Common myeloid progenitor, CD34-positive (primary cell): ENCODE results near the gene LGALS3.

ENCODE experiments used
- CTCF ChIA-PET: fragments of 350-600 bp; sonication (Branson Sonifier 250); formaldehyde crosslinking; loops from one replicate; lab custom pipeline; 2021; ENCODE audit warnings: antibody characterized with exemption; lab: Charles Lee
- POLR2A ChIA-PET: fragments of 350-600 bp; sonication (Branson Sonifier 250); formaldehyde crosslinking; loops from one replicate; lab custom pipeline; 2021; ENCODE audit warnings: antibody characterized with exemption; lab: Charles Lee
- DNase-seq, 3 donors: peaks; one replicate each; pipeline versions ENCODE4 v3.0.0 to v3.0.0-alpha.2; 2013
- H3K27ac ChIP-seq, 2 experiments: 1 replicate in 1 of 2; 2 replicates in 1 of 2; pipeline ENCODE4 v1.7.0; 2013; ENCODE audit warnings: inconsistent platforms in 2 of 2, low read length in 2 of 2, mild to moderate bottlenecking in 2 of 2, low read depth in 1 of 2, moderate library complexity in 1 of 2; ENCODE audit not compliant: severe bottlenecking in 2 of 2, insufficient read depth in 1 of 2, poor library complexity in 1 of 2
- H3K27me3 ChIP-seq, 5 experiments: replicated peaks in 2 of 5; 1 replicate in 3 of 5; 2 replicates in 2 of 5; pipeline versions ENCODE4 v1.6.1 to v1.7.0; 2013; ENCODE audit warnings: low read length in 4 of 5, mild to moderate bottlenecking in 2 of 5, moderate library complexity in 2 of 5, inconsistent platforms in 1 of 5; ENCODE audit not compliant: insufficient read depth in 5 of 5, control insufficient read depth in 4 of 5
- H3K36me3 ChIP-seq, 4 experiments: 1 replicate in 2 of 4; 2 replicates in 2 of 4; pipeline versions ENCODE4 v1.6.1 to v1.7.0; 2013; ENCODE audit warnings: low read length in 3 of 4, control low read depth in 1 of 4, mild to moderate bottlenecking in 1 of 4; ENCODE audit not compliant: control insufficient read depth in 4 of 4, insufficient read depth in 4 of 4
- H3K4me1 ChIP-seq, 4 experiments: 1 replicate in 3 of 4; 2 replicates in 1 of 4; pipeline versions ENCODE4 v1.6.1 to v1.7.1; 2013; ENCODE audit warnings: low read length in 3 of 4, mild to moderate bottlenecking in 3 of 4, control low read depth in 1 of 4, inconsistent platforms in 1 of 4, moderate library complexity in 1 of 4; ENCODE audit not compliant: control insufficient read depth in 4 of 4, insufficient read depth in 4 of 4; ENCODE audit errors: control extremely low read depth in 1 of 4
- H3K4me3 ChIP-seq, 7 experiments: 1 replicate in 4 of 7; 2 replicates in 3 of 7; pipeline versions ENCODE4 v1.5.1 to v1.7.0; 2013; ENCODE audit warnings: mild to moderate bottlenecking in 7 of 7, low read length in 6 of 7, moderate library complexity in 6 of 7, inconsistent platforms in 2 of 7, low read depth in 2 of 7, control low read depth in 1 of 7; ENCODE audit not compliant: insufficient read depth in 4 of 7, control insufficient read depth in 1 of 7; ENCODE audit errors: extremely low read depth in 1 of 7
- H3K9me3 ChIP-seq, 5 experiments: 1 replicate in 4 of 5; 2 replicates in 1 of 5; pipeline versions ENCODE4 v1.6.1 to v1.7.1; 2013; ENCODE audit warnings: low read length in 4 of 5, mild to moderate bottlenecking in 2 of 5, inconsistent platforms in 1 of 5, low read depth in 1 of 5, moderate library complexity in 1 of 5; ENCODE audit not compliant: control insufficient read depth in 4 of 5, insufficient read depth in 2 of 5; ENCODE audit errors: control extremely low read depth in 1 of 5
- WGBS: methylation state at CpG from one replicate; pipeline ENCODE4 v1.1.5; 2013; ENCODE audit not compliant: insufficient coverage; 5-methylcytosine and 5-hydroxymethylcytosine counted together

The LGALS3 gene

DNA sequence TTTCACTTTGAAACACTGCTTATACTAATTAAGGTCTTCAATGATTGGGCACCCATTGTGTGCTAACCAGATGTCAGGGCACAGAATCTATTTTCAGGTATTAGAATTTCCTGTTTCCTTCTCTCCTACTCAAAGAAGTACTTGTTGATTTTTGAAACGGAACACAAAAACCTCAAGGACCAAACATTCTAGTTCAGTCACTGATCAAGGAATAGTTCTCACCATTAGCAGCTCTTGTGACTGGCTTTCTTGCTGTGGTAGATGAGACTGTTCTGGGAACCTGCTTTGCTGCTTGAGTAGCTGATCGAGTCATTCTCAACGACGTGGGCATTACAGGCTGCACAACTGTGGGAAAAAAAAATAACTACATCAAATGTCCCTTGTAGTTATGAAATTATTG is 51.4 kb downstream of the LGALS3 start:
- DNase-seq: no peak
- no CpG with 5 or more reads among the region's 4 CpGs for WGBS
- Histone ChIP-seq H3K27me3 (no peaks in the 10 kb centered on the region), H3K4me1 (peaks cover 0 to 2% (median 0%) of the 10 kb centered on the region in 4 experiments), H3K27ac (no peak overlapping the region), H3K4me3 (no peak overlapping the region), H3K36me3 (peaks cover 3 to 50% (median 14%) of the 10 kb centered on the region in 4 experiments), H3K9me3 (no peaks in the 10 kb centered on the region)
- ChIA-PET POLR2A (interaction anchor here (0.7 kb wide), 1 partner anchor 42 kb away, joined by 3 read pairs; no protein-coding TSS in a partner anchor), CTCF (interaction anchor here (1.3 kb wide), 1 partner anchor 24 kb away, joined by 3 read pairs; no protein-coding TSS in a partner anchor)

DNA sequence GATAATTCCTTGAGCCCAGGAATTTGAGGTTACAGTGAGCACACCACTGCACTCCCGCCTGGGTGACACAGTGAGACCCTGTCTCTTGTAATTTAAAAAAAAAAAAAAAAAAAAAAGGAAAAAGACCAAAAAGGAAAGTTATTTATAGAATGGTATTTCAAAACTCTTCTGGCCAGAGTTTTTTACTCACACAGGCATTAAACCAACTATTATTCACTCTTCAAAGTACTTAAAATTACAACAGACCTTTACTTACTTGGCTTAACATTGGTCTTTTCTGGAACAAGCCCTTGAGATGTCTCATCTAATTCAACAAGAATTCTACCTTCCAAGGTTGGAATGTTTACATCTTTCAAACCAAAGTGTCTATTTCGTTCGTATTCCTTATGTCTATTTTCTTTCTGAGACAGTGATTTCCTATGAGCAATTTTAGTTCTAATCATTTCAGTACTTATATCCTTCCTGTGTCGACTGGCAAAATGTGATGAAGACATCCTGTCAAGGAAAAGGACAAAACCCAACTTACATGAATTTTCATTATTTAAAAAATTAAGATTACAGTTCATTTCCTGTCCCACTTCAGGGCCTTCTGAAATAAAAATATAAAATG is 59.7 kb downstream of the LGALS3 start:
- H3K4me3 ChIP-seq: no peak overlapping the region
- H3K36me3 ChIP-seq: peaks cover 0 to 12% (median 0%) of the 10 kb centered on the region in 4 experiments
- no peak for DNase-seq
- no peaks in the 10 kb centered on the region for H3K9me3 ChIP-seq
- no peak overlapping the region for H3K27ac ChIP-seq
- POLR2A ChIA-PET: interaction anchor here (0.6 kb wide), 1 partner anchor 89 kb away, joined by 3 read pairs; no protein-coding TSS in a partner anchor
- H3K27me3 ChIP-seq: no peaks in the 10 kb centered on the region
- peaks cover 6 to 21% (median 13%) of the 10 kb centered on the region in 4 experiments for H3K4me1 ChIP-seq
- CTCF ChIA-PET: interaction anchor here (1.1 kb wide), 1 partner anchor 10 kb away, joined by 4 read pairs; no protein-coding TSS in a partner anchor
- WGBS: no CpG with 5 or more reads among the region's 4 CpGs

- Histone ChIP-seq H3K27me3 (no peaks in the 10 kb centered on the region), H3K27ac (peak overlapping the region in 1 of 2 experiments; percentile 37), H3K36me3 (peaks cover 0 to 12% (median 0%) of the 10 kb centered on the region in 4 experiments), H3K4me1 (peaks cover 6 to 21% (median 13%) of the 10 kb centered on the region in 4 experiments), H3K4me3 (peak overlapping the region; percentile 65 to 100 (median 86)), H3K9me3 (no peaks in the 10 kb centered on the region)
- DNase-seq: peak in 1 of 3 donors; percentile 2
- ChIA-PET POLR2A (no interaction called here), CTCF (no interaction called here)
- WGBS: 4% methylated on average over 6 of the region's 8 CpGs
Measured at GRCh38 chr14:55190906-55191202, 61.8 kb downstream of the LGALS3 start.

DNA sequence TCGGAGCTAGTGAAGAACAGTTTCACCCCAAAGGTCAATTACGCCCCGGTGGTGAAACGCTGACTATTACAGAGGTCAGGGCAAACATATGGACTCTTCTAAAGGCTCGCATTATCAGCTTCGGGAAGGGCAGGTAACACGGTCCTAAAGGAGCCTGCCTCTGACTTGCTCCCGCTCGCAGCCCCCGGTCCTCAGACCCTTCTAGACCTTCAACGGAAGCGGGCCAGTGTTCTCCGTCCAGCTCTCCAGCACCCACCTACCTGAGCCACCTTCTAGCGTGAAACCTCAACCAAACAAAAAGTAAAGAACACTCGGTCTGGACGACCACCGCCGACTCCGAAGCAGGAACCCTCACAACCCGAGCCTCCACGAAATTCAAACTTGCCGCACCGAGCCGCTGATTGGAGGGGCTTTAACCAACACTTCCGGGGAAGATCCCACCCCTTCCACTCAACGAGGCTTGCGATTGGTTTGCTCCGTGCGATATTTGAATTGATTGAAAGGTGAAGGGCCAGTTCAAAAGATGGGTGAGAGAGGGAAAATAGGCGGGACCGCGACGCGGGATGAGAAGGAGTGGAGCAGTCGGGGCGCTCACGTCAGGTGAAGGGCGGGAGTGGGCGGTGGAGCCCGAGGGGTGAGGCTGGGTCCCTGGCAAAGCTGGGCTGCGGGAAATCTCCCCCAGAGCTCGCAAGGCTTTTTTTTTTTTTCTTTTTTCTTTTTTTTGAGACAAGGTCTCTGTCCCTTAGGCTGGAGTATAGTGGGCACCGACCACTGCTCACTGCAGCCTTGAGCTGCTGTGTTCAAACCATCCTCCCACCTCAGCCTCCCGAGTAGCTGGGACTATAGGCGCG is 62.4 kb downstream of the LGALS3 start, which contains the start of gene DLGAP5:
Gene DLGAP5 (minus strand): TSS at position 383 of the 851 bp plus-strand sequence. CDS start 2,406 bp downstream, outside the sequence.
- H3K27me3 ChIP-seq: no peaks in the 10 kb centered on the region
- 4% methylated on average over 40 of the region's 46 CpGs for WGBS
- peak within 1 kb of the TSS; percentile 65 to 100 (median 86) for H3K4me3 ChIP-seq
- ChIA-PET CTCF (interaction anchor here (0.6 to 1.0 kb wide), 2 partner anchors 21 to 79 kb away, joined by 3 to 4 read pairs; no protein-coding TSS in a partner anchor), POLR2A (no interaction called here)
- peaks cover 6 to 21% (median 13%) of the 10 kb centered on the region in 4 experiments for H3K4me1 ChIP-seq
- no peaks in the 10 kb centered on the region for H3K9me3 ChIP-seq
- peak within 1 kb of the TSS in 1 of 2 experiments; percentile 37 for H3K27ac ChIP-seq
- peaks cover 0 to 11% (median 0%) of the 10 kb centered on the region in 4 experiments for H3K36me3 ChIP-seq
- DNase-seq: peak; percentile 96 to 98 (median 98)

DNA sequence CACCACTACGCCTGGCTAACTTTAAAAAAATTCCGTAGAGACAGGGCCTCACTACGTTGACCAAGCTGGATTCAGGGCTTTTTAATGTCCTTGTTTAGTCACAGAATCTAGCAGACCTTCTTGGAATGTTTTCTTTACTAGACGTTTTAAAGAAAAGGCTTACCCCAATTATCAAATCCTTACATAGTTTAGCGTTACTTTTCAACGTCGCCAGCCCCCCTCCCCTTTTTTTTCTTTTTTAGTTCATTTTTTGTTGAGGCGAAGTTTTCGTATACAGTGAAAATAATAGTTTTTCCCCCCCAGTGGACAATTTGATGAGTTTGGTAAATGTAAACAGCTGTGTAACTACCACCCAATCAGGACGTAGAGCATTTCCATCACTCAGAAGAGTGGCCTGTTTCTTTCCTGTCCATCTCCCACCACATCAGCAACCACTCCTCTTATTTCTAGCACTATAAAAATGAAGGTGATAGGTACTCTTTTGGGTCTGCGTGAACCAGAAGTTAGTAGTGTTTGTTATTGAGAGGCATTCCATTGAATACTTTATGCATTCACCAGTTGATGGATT is 63.1 kb downstream of the LGALS3 start:
- Histone ChIP-seq H3K4me3 (peak overlapping the region; percentile 65 to 100 (median 86)), H3K4me1 (peaks cover 6 to 21% (median 13%) of the 10 kb centered on the region in 4 experiments), H3K36me3 (peaks cover 0 to 8% (median 0%) of the 10 kb centered on the region in 4 experiments), H3K27me3 (no peaks in the 10 kb centered on the region), H3K9me3 (no peaks in the 10 kb centered on the region), H3K27ac (no peak overlapping the region)
- POLR2A ChIA-PET: no interaction called here
- CTCF ChIA-PET: interaction anchor here (1.0 kb wide), 1 partner anchor 21 kb away, joined by 4 read pairs; no protein-coding TSS in a partner anchor
- 51% methylated on average over 3 of the region's 11 CpGs for WGBS
- no peak for DNase-seq

GRCh38 chr14:55194656-55195355 is 65.8 kb downstream of the LGALS3 start:
- DNase-seq: no peak
- 98% methylated on average over 5 of the region's 5 CpGs for WGBS
- Histone ChIP-seq H3K4me1 (peaks cover 6 to 17% (median 10%) of the 10 kb centered on the region in 4 experiments), H3K27me3 (no peaks in the 10 kb centered on the region), H3K27ac (no peak overlapping the region), H3K36me3 (no peaks in the 10 kb centered on the region), H3K4me3 (no peak overlapping the region), H3K9me3 (no peaks in the 10 kb centered on the region)
- POLR2A ChIA-PET: no interaction called here
- CTCF ChIA-PET: no interaction called here
